Stimulated activated CD4-positive, alpha-beta T cell treated with anti-CD3 and anti-CD28 coated beads, Interleukin-1b, Interleukin-23, amount 100 ng/mL, for 4 hours (primary cell): Measurements from ENCODE around the gene ERFL.
A peak's percentile ranks its signal among the peaks of the same experiment; 100 is the strongest.

Experiments
- DNase-seq, 2 donors: peaks; one replicate each; pipeline ENCODE4 v3.0.0-alpha.2; 2020; ENCODE audit warnings: low read depth in 2 of 2

The ERFL gene

GRCh38 chr19:41928221-41928683 is at the start of gene ERFL:
ERFL (minus strand) TSS chr19:41928449; CDS start chr19:41912919, 15,530 bp downstream.
- no peak for DNase-seq

GRCh38 chr19:41977916-41978315 is 49.7 kb upstream of the ERFL start:
- DNase-seq = no peak

- DNase-seq = no peak
These were observed 46.4 kb upstream of the ERFL start for GRCh38 chr19:41974652-41975051.

GRCh38 chr19:41971363-41971762 is 43.1 kb upstream of the ERFL start:
- DNase-seq = no peak

DNA sequence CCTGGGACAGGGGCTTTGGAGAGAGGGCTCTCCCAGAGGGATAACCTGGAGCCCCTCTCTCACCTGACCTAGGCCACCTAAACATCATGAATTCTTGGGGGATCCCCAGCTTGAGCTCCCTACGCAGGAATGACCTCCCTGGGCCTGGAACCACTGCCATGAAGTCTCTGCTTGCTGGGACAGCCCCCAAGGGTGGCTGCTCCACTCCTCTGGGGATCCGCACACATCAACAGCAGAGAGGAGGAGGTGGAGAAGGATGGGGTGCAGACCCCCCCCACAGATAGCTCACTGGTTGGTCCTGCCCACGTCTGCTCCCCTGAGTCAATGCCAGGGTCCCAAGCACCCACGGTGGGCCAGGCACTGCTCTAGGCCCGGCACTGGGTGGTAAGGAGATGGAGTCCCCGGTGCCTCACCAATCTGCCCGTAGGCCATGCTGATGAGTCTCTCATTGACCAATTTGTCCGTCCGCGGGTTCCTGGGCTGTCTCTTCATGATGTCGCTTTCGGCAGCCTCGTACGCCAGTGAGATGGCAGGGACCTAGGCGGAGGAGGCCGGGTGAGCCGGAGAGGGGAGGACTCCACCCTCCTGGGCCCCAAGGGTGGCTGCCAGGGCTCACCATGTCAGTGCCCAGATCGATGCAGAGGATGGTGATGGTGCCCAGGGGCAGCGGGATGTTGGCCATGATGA is 41.7 kb upstream of the ERFL start:
- no peak for DNase-seq

DNA sequence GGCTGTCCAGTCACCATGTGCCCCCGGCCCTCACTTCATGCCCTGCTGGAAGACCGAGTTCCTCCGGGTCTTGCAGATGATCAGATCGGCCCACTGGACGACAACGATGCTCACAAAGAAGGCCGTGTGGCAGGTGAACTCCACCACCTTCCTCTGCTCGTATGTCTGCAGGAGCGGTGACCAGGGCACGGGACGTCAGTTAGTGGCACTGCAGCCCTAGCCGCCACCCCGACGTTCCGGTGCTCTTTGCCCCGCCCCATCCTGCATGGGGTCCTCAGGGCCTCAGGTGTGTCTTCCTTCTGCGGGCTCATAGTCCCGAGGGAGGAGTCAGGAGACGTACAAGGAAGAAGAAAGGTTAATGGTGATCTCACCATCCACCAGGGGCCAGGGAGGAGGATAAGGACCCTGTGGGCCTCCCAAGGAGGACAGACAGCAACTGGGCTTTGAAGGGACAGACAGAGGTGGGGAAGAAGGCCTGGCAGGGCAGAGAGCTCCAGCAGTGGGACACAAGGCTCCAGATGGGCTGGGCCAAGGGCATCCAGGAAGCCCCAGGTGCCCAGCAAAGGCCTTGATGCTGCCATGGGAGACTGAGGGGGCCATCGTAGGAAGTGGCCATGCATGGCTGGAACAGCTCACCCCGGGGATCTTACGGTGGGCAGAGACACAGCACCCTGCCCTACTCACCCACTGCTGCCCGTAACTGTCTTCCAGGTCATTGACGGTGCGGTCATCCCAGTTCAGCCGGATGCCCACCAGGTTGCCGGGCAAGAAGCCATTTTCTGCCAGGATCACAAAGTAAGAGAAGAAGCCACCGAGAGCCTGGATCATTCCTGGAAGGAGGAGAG is 40.7 kb upstream of the ERFL start:
- DNase-seq = no peak

GRCh38 chr19:41967054-41967783 is 39.0 kb upstream of the ERFL start:
- no peak for DNase-seq

GRCh38 chr19:41965106-41965505 is 36.9 kb upstream of the ERFL start:
- no peak for DNase-seq

GRCh38 chr19:41960973-41961372 is 32.7 kb upstream of the ERFL start:
- no peak for DNase-seq

DNA sequence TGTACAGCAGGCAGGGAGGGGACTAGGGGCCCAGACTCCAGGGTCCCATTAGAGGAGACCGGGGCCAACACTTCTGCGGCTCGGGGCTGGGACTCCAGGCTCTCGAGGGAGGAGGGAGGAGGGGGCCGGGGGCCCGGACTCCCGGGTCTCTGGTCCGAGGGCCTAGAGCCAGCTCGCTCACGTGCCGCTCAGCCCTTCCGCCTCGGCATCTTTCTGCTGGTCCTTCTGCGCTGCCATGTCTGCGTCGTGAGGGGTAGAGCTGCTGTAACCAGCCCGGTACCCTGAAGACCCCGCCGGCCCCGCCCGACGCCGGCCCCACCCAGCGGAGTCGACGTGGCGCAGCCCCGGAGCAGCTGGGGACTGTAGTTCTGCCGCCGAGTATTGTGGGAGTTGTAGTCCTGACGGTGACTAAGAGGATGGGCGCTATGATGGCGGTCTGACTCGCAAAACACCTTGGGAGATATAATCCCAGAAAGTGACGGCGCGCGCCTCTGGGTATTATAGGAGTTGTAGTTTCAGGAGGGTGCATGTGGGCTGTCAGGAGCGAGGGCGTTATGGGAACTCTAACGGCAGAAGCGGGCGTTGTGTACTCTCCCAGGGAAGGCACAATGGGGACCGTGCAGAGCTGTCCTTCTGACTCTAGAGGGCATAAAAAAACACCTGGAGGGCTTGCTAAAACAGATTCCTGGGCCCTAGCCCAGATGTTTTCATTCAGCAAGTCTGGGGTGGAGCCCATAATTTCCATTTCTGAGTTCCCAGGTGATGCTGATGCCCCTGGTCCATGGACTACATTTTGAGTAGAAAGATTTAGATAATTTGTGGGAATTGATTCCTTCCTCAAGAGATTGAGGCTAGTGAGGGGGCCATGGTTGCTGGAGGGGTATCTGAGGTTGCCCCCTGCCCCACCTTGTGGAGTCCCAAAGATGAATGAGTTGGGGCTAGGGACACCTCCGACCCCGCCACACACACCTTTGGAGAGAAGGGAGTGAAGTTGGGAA is 31.1 kb upstream of the ERFL start, which contains the start of gene RABAC1:
RABAC1 (minus strand) TSS at position 266 of the 998 bp plus-strand sequence; CDS start at position 237, 29 bp downstream.
- peak; percentile 77 to 81 for DNase-seq

- peak; percentile 74 to 86 for DNase-seq
These were observed 30.3 kb upstream of the ERFL start for GRCh38 chr19:41958367-41959055.

GRCh38 chr19:41957838-41958366 is 29.7 kb upstream of the ERFL start:
- no peak for DNase-seq

DNA sequence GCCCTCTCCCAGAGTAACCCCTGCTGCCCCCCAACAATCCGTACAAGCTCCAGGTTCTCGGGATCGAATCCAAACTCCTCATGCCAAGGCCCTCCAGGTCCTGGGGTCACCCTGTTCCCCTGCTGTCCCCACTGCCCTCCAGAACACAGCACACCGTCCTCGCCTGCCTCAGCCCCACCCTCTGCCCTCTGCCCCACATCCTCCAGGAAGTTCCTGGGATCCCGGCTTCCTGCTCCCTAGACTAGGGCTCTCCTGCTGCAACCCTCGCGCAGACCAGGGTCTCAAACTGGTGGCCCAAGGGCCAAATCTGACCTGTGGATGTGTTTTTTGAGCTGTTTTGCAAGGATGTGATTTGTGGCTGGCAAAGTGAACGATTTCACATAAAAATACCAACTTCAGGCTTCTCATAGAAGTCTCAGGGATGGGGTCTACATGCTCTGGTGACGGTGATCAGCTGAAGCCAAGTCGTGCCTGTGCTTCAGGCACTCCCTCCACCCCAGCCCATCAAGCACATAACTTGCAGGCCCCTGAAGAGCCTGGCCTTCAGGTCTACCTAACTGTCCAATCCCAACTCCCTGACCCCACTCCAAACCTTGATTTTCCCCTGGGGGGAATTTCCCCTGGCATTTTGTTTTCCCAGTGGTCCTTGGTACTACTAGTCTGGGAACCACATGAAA is 29.1 kb upstream of the ERFL start:
- DNase-seq = no peak

GRCh38 chr19:41956621-41957020 is 28.4 kb upstream of the ERFL start:
- DNase-seq = no peak

GRCh38 chr19:41955521-41955920 is 27.3 kb upstream of the ERFL start:
- DNase-seq = no peak

DNA sequence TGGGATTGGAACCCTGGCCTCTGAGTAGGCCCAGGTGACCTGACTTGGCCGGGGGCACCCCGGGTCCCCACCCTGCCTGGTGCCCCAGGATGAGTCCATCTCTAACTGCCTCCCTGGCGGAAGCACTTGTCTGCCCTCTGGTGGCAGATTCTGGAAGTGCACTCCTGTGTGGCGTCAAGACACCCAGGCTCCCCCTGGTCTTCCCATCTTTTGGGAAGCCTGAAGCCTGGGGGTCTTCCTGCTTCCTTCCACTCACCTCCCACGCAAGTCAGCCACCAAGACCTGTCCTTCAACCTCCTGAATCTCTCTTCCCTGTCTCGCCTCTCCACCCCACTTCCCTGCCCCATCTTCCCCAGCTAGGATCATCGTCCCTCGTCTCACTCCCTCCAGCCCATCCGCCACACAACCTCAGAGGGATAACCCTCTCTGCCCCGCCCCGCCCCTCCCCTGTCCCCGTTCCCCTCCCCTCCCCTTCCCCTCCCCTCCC is 23.5 kb upstream of the ERFL start:
- peak; percentile 90 to 94 for DNase-seq

DNA sequence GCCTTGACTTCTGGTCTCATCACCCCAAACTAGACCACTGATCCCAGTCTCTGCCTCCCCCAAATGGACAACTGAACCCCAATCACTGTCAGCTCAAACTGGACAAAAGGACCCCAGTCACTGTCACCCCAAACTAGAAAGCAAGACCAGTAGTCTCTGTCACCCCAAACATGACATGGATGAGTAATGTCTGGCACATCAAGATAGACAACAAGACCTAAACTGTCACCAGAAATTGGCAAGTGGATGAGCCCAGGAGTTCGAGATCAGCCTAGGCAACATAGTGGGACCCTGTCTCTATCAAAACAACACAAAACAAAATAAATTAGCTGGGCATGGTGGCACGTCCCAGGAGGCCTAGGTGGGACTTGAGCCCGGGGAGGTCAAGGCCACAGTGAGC is 18.8 kb upstream of the ERFL start:
- no peak for DNase-seq

DNA sequence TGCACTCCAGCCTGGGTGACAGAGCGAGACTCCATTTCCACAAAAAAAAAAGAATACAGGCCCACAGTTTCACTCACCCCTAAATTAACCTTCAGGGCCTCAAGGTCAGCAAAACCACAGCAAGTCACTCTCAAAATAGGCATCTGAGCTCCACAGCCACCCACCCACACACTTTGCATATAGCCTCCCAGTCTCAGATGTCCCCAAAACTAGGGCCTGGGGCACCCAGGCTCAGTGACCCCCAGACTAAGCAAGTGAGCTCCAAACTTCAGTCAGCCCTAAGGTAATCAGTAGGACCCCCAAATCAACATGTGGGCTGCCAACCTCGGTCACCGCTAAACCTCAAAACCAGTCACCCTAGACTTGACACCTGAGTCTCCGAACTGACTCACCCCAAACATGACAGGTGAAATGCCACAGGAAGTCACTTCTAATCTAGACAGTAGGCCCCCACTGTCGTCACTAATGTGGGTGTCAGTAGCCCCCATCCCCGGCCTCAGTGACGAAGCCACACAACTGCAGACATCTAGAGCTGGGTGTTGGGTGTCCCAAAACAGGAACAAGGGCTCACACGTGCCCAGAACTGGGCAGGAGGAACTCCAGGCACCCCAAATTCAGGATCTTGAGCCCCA is 17.0 kb upstream of the ERFL start:
- peak; percentile 59 to 75 for DNase-seq

- no peak for DNase-seq
These were observed 16.1 kb upstream of the ERFL start for GRCh38 chr19:41944336-41944735.
